Measurements from ENCODE around the gene PRLR. TPM values are rescaled to one million over a fixed set of nuclear protein-coding genes. Genes with fewer than 3 reads are reported as not detected.
A peak's percentile ranks its signal among the peaks of the same experiment; 100 is the strongest.

Gene PRLR
- total RNA-seq, 3 donors from 2014 or later = 0.19 to 0.25 (median 0.24) TPM

DNA sequence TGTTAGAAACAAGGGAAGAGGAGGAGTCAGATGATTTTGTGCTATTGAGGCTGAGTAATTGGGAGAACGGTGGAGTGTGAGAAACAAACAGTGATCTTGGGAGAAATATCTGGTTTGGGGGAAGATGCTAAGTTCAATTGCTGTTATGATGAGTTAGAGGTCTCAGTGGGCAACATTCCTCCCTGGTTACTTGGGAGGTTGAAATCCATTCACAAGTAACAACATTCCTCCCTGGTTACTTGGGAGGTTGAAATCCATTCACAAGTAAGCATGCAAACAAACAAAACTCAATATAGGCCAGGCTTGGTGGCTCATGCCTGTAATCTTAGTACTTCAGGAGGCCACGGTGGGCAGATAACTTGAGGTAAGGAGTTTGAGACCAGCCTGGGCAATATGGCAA is 221.3 kb downstream of the PRLR start:
- Mint-ChIP-seq H3K4me1 (ENCODE audit: low read depth) (no peaks in the 10 kb centered on the region), H3K36me3 (ENCODE audit: insufficient read depth) (no peaks in the 10 kb centered on the region), H3K9me3 (no peaks in the 10 kb centered on the region), H3K4me3 (no peak overlapping the region), H3K27me3 (ENCODE audit: low read depth) (peaks cover 20% of the 10 kb centered on the region)
- no peak for DNase-seq
- no peak for ATAC-seq

DNA sequence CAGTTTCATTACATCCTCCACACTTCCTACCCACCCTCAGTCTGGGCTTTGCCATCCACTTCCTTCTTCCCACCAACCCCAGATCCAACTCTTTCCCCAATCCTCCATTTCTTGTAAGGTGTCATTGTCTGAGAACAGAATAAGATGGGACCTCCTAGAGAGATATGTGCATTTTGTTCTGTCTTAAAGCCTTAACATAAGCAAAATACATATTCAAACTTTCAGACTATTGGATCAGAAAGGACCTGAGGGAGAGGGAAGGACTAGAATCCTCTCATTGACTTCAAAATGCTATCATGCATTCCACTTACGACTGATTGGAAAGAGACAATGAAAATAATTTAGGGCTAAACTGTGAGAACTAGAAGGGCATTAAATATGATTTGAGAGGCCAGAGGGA is 225.5 kb downstream of the PRLR start:
- no peak for ATAC-seq
- no peaks in the 10 kb centered on the region for H3K36me3 Mint-ChIP-seq (ENCODE audit: insufficient read depth)
- H3K4me3 Mint-ChIP-seq = no peak overlapping the region
- no peaks in the 10 kb centered on the region for H3K4me1 Mint-ChIP-seq (ENCODE audit: low read depth)
- H3K9me3 Mint-ChIP-seq = no peaks in the 10 kb centered on the region
- H3K27me3 Mint-ChIP-seq (ENCODE audit: low read depth) = peaks cover 28% of the 10 kb centered on the region
- no peak for DNase-seq

DNA sequence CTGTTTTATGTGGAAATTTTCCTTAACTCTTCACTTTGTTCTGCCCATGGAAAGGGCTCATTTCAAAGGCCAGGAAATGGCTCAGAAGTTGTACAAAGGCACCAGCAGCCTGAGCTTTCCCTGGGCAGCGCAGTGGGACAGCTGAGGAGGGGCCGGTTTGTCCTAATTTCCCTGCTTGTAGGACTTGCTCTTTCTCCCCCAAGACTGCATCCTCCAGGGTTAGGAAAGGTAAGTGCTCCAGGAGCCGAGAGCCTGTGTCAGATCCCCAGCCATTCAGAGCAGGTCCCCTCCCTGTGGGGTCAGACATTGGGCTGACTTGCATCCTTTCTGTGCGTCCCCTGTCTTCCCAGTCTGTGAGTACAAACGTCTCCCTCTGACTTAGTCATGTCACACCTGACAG is 226.1 kb downstream of the PRLR start:
- no peak for ATAC-seq
- Mint-ChIP-seq H3K4me3 (no peak overlapping the region), H3K4me1 (ENCODE audit: low read depth) (no peaks in the 10 kb centered on the region), H3K9me3 (no peaks in the 10 kb centered on the region), H3K27me3 (ENCODE audit: low read depth) (peaks cover 25% of the 10 kb centered on the region), H3K36me3 (ENCODE audit: insufficient read depth) (no peaks in the 10 kb centered on the region)
- DNase-seq = no peak

DNA sequence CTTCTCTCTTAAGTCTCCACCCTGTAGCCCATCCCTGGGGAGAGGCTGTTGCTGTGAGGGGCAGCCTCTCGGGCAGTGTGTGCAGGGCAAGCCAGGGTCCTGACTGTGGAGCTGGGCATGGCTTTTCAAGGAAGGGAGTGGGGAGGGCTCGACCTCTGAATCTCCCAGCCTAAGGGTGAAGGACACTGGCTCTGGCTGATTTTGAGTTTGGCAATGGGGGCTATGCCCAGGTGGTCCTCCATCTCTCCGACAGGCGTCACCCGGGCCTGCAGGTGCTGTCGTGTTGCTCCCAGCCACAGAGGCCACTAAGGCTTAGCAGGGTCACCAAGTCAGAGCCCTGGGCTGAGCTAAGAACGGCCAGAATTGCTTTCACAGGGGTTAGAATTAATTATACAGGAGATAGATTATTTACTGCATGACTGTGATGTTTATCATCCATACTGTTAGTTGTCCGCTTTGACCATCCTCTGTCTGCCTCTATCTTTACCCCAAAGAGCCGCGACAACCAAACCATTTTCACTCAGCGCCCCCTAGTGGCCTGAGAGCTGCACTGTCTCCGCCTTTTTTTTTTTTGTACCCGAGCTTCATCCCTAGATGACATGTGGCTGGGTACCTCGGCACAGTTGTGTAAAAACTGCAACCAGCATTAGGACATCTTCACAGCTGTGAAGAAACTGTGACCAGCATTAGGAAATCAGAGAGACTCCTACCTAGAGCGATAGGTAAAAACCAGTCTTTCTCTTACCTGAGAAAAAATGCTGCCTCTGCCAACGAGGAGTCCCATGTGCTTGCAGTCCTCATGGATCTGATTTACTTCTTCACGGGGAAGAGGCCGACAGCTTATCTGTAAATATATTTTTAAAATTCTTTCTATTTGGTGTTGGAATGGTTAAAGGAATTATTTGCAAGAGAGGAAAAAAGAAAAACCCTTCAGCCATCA is 227.0 kb downstream of the PRLR start:
- H3K36me3 Mint-ChIP-seq (ENCODE audit: insufficient read depth) = no peaks in the 10 kb centered on the region
- H3K4me3 Mint-ChIP-seq = no peak overlapping the region
- H3K9me3 Mint-ChIP-seq = no peaks in the 10 kb centered on the region
- H3K4me1 Mint-ChIP-seq (ENCODE audit: low read depth) = no peaks in the 10 kb centered on the region
- ATAC-seq = peak; percentile 41 to 51
- DNase-seq = peak; percentile 41
- H3K27me3 Mint-ChIP-seq (ENCODE audit: low read depth) = peaks cover 26% of the 10 kb centered on the region

DNA sequence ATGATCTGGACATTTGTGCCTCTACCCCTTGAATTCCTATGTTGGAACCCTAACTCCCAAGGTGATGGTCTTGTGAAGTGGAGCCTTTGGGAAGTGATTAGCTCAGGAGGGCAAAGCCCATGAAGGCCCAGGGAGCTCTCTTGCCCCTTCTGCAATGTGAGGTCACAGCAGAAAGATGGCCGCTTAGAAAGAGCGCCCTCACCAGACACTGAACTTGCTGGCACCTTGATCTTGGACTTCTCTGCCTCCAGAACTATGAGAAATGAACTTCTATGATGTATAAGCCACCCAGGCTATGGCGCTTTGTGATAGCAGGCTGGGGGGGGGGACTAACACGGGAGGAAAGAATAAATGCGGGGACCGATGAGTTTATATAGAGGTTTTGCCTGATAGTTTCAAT is 227.8 kb downstream of the PRLR start:
- DNase-seq (no peak), ATAC-seq (no peak)
- no peaks in the 10 kb centered on the region for H3K9me3 Mint-ChIP-seq
- no peak overlapping the region for H3K4me3 Mint-ChIP-seq
- no peaks in the 10 kb centered on the region for H3K4me1 Mint-ChIP-seq (ENCODE audit: low read depth)
- H3K36me3 Mint-ChIP-seq (ENCODE audit: insufficient read depth) = no peaks in the 10 kb centered on the region
- H3K27me3 Mint-ChIP-seq (ENCODE audit: low read depth) = peaks cover 28% of the 10 kb centered on the region

DNA sequence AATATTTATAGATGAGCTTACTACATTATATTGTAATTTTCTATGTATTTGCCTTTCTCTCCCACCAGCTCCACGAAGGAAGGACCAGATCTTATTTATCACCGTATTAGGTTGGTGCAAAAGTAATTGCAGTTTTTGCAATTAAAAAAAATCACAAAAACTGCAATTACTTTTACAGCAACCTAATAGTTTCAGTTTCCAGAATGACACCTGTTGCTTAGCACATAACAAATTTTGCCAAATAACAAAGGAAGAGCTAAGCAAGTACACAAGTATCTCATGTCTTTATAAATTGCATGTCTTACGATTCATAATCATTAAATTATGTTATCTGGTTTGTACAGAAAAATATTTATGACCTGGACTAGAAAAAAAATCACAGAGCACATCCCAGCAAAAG is 228.4 kb downstream of the PRLR start:
- ATAC-seq (no peak), DNase-seq (no peak)
- no peak overlapping the region for H3K4me3 Mint-ChIP-seq
- H3K27me3 Mint-ChIP-seq (ENCODE audit: low read depth) = peaks cover 28% of the 10 kb centered on the region
- H3K36me3 Mint-ChIP-seq (ENCODE audit: insufficient read depth) = no peaks in the 10 kb centered on the region
- no peaks in the 10 kb centered on the region for H3K9me3 Mint-ChIP-seq
- H3K4me1 Mint-ChIP-seq (ENCODE audit: low read depth) = no peaks in the 10 kb centered on the region

Other genes with a start within 250 kb of the PRLR start
- not detected for gene AGXT2, start 182.5 kb downstream of the PRLR start, total RNA-seq